GM12865 (cell line): ENCODE data around the gene CCDC171.
A peak's percentile ranks its signal among the peaks of the same experiment; 100 is the strongest.

Experiments used
- DNase-seq: peaks from one replicate; pipeline ENCODE4 v3.0.0; 2010; ENCODE audit warnings: low read depth
- H3K4me3 ChIP-seq: 2 replicates; pipeline ENCODE4 v1.5.1; 2011; ENCODE audit warnings: mild to moderate bottlenecking, low read depth, low read length, control low read depth
- TF ChIP-seq, protein P1 (sequence below): IDR thresholded peaks from 2 replicates; pipeline ENCODE4 v1.5.1; 2011; ENCODE audit warnings: low read length, control low read depth, low read depth, inconsistent platforms; ENCODE audit not compliant: insufficient read depth; ENCODE audit errors: missing control alignments

CCDC171 gene

DNA sequence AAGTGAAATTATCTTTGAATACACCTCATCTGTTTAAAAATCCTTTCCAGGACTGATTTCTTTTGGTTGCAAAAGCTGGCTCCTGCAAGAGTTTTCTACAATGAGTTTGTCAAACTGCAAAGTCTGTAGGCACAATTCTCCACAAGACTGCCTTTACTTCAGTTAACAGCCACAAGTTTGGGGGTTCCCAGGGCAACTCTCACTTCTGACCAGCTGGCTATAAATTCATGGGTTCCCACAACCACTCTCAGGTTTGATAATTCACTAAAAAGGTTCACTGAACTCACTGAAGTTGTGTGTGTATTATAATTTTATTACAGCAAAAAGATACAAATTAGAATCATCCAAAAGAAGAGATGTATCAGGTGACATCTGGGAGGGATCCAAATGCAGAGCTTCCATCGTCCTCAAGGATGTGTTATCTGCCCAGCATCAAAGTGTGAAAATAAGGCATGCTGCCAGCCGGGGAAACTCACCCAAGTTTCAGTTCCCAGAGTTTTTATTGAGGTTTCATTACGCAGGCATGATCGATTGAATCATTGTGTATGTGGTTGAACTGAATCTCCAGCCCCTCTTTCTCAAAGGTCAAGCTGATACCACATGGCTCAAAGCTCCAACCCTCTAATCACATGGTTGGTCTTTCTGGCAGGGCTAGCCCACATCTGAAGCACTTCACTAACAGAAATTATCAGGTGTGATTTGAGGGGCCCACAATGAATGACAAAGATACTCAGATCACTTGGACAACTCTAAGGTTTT lies 23.1 kb upstream of the CCDC171 start:
- TF ChIP-seq, protein P1, sequence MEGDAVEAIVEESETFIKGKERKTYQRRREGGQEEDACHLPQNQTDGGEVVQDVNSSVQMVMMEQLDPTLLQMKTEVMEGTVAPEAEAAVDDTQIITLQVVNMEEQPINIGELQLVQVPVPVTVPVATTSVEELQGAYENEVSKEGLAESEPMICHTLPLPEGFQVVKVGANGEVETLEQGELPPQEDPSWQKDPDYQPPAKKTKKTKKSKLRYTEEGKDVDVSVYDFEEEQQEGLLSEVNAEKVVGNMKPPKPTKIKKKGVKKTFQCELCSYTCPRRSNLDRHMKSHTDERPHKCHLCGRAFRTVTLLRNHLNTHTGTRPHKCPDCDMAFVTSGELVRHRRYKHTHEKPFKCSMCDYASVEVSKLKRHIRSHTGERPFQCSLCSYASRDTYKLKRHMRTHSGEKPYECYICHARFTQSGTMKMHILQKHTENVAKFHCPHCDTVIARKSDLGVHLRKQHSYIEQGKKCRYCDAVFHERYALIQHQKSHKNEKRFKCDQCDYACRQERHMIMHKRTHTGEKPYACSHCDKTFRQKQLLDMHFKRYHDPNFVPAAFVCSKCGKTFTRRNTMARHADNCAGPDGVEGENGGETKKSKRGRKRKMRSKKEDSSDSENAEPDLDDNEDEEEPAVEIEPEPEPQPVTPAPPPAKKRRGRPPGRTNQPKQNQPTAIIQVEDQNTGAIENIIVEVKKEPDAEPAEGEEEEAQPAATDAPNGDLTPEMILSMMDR: no peak
- 0 out of 2 replicates have a peak overlapping the region, but pooled peaks have one; percentile 9 for H3K4me3 ChIP-seq
- DNase-seq: peak; percentile 94

DNA sequence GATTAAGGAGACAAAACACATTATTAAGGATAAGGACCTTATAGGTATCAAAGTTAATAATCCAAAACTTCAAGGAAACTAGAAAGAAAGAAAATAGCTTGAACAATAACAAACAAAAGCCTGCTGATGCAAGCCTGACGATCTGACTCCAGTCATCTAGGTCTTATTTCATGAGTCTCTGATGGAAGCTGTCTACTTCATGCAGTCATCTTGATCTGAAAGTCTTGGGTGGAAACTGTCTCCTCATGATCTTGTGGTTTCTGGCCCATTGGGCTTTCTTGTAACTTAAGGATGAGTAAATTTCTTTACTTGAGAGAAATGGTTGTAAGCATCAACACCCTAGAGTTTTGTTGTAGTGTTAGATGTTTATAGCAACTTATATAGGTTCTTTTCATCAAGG lies 21.5 kb upstream of the CCDC171 start:
- DNase-seq: peak; percentile 65
- no peak overlapping the region for H3K4me3 ChIP-seq
- TF ChIP-seq, protein P1: no peak

DNA sequence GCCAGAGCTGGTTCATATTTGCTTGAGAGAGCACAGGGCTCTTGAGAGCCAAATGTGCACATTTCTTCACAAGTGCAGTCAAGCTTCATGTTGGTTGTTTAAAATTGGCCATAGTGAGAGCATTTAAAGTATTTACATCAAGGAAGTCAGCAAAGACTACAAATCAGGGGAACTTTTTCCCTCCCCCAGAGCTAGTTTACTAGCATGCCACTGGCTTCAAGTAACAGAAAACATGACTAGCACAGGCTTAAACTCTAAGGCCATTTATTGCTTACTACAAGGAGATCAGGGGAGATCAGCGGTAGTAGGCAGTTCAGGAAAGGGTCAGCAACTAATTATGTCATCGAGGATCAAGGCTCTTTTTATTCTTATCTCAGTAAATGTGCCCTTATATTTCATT lies 11.0 kb upstream of the CCDC171 start:
- no peak for DNase-seq
- H3K4me3 ChIP-seq: no peak overlapping the region
- TF ChIP-seq, protein P1: no peak

DNA sequence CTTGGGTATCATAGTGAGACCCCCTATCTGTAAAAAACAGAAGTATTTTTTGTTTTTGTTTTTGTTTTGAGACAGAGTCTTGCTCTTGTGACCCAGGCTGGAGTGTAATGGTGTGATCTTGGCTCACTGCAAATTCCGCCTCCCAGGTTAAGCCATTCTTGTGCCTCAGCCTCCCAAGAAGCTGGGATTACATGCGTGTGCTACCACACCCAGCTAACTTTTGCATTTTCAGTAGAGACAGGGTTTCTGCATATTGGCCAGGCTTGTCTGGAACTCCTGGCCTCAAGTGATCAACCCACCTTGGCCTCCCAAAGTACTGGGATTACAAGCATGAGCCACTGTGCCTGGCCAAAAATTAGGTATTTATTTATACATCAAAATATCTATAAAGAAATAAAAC lies 10.2 kb upstream of the CCDC171 start:
- TF ChIP-seq, protein P1: no peak
- H3K4me3 ChIP-seq: no peak overlapping the region
- DNase-seq: no peak

DNA sequence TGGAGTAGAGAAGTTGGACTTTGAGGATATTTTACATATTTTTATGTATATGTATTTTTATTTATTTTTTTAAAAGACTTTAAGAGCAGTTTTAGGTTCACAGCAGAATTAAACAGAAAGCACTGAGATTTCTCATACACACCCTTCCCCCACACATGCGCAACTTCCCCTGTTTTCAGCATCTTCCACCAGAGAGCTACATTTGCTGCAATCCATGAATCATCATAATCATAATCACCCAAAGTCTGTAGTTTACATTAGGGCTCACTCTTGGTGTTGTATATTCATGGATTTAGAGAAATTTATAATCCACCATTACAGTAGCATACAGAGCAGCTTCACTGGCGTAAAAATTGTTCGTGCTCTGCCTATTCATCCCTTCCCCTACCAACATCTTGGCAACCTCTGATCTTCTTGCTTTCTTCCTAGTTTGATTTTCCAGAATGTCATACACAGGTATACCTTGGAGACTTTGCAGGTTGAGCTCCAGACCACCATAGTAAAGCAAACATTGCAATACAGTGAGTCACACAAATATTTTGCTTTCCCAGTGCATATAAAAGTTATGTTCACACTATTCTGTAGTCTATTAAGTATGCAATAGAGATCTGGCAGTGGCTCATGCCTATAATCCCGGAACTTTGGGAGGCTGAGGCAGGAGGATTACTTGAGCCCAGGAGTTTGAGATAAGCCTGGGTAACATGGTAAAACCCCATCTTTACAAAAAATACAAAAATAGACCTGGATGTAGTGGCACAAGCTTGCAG lies 9.6 kb upstream of the CCDC171 start:
- H3K4me3 ChIP-seq: no peak overlapping the region
- TF ChIP-seq, protein P1: no peak
- no peak for DNase-seq

DNA sequence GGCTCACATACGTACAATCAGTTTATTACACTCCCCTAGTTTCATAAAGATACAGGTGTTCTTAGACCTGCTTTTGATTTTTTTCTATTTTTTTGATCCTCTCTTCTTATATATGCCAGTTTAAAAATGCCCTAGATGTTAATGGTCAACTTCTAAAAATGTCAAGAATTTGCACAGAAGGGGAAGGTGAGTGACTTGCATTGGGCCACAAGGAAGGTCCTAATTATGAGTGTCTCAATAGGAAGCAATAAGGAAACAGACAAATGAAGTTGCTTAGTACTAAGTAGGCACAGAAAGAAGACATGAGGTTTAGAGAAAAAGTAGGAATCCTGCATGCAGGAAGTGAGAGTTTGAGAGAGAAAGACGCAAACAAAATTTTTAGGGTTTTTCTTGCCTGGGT lies 3.2 kb upstream of the CCDC171 start:
- DNase-seq: no peak
- TF ChIP-seq, protein P1: no peak
- no peak overlapping the region for H3K4me3 ChIP-seq
